Adrenal gland (tissue), 5 donors: ENCODE data around the gene OLFM2.

Experiments used
- CTCF ChIP-seq, 6 experiments: fragments of 450-650 bp in 4 of 6; fragments of 200-600 bp in 2 of 6; sonication (generic) in 1 of 6; IDR thresholded peaks; 1 replicate in 5 of 6; 2 replicates in 1 of 6; pipeline versions ENCODE4 v1.5.1 to v1.8.0; 2016 to 2021; ENCODE audit warnings: antibody characterized with exemption in 6 of 6, mild to moderate bottlenecking in 2 of 6, moderate library complexity in 1 of 6
- POLR2A ChIP-seq, 2 donors: fragments of 450-650 bp; IDR thresholded peaks; one replicate each; pipeline ENCODE4 v1.6.1; 2017; ENCODE audit warnings: antibody characterized with exemption in 2 of 2, mild to moderate bottlenecking in 2 of 2, moderate library complexity in 1 of 2
- donor health status: DM: no; HTN: no; CAD: no.

GRCh38 chr19:9883231-9883758 is 53.0 kb downstream of the OLFM2 start:
- TF ChIP-seq CTCF (IDR thresholded peaks at IDR 0.05) (no peak), POLR2A (IDR thresholded peaks at IDR 0.05) (no peak)
